Astrocyte (in vitro differentiated cells and primary cell): Measurements from ENCODE around the gene PRMT3.

Source experiments
- EZH2 ChIP-seq: IDR thresholded peaks from 2 replicates; pipeline ENCODE4 v1.6.1; 2012; ENCODE audit warnings: mild to moderate bottlenecking, low read length, inconsistent platforms; ENCODE audit not compliant: insufficient read depth
- TF ChIP-seq, protein P1 (sequence below): IDR thresholded peaks from 2 replicates; pipeline ENCODE4 v1.5.1; 2011; ENCODE audit warnings: low read depth, mild to moderate bottlenecking, inconsistent platforms, low read length, moderate library complexity; ENCODE audit not compliant: insufficient read depth

DNA sequence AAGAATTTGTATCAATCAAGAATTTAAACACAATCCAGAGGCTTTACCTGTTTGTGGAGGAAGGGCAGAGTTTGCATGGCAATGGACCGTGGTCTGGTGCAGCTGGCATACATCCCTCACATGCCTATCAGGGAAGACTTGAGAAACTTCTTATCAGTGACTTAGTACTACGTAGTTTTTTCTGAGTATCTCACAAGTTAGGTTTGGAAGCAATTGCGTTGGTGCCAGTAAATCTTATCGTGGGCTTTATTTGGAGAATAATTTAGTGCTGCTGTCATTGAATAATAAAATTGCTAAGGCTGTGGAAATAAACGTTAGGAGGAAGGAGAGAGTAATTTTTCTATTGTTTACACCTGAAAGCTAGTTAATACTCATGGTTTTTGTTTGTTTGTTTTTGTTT lies 72.3 kb downstream of the PRMT3 start:
- TF ChIP-seq, protein P1, sequence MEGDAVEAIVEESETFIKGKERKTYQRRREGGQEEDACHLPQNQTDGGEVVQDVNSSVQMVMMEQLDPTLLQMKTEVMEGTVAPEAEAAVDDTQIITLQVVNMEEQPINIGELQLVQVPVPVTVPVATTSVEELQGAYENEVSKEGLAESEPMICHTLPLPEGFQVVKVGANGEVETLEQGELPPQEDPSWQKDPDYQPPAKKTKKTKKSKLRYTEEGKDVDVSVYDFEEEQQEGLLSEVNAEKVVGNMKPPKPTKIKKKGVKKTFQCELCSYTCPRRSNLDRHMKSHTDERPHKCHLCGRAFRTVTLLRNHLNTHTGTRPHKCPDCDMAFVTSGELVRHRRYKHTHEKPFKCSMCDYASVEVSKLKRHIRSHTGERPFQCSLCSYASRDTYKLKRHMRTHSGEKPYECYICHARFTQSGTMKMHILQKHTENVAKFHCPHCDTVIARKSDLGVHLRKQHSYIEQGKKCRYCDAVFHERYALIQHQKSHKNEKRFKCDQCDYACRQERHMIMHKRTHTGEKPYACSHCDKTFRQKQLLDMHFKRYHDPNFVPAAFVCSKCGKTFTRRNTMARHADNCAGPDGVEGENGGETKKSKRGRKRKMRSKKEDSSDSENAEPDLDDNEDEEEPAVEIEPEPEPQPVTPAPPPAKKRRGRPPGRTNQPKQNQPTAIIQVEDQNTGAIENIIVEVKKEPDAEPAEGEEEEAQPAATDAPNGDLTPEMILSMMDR = no peak
- no peak for TF ChIP-seq EZH2
